Prostate gland (tissue), 2 donors: ENCODE results near the gene SMAD1. TPM values are rescaled to one million over a fixed set of nuclear protein-coding genes. Genes with fewer than 3 reads are reported as not detected.
"Not testable (repeated sequence)": the region's sequence is repeated elsewhere in the genome, so short reads cannot be mapped to it uniquely, and the experiment has no call there.

Source experiments
- DNase-seq: peaks from one replicate; pipeline ENCODE4 v3.0.0-alpha.2; 2019; ENCODE audit warnings: low spot score
- H3K27ac ChIP-seq, 2 donors: fragments of 200-600 bp; sonication (generic); 2 replicates each; pipeline ENCODE4 v1.5.1; 2017 to 2019
- H3K27me3 ChIP-seq: fragments of 200-600 bp; sonication (generic); replicated peaks from 2 replicates; pipeline ENCODE4 v1.5.1; 2019; ENCODE audit not compliant: insufficient read depth
- H3K36me3 ChIP-seq, 2 donors: fragments of 200-600 bp; sonication (generic); 1 replicate in 1 of 2; 2 replicates in 1 of 2; pipeline versions ENCODE4 v1.5.1 to v1.8.1; 2017 to 2019
- H3K4me1 ChIP-seq: fragments of 200-600 bp; sonication (generic); replicated peaks from 2 replicates; pipeline ENCODE4 v1.5.1; 2019
- H3K4me3 ChIP-seq, 2 donors: fragments of 200-600 bp; sonication (generic); 2 replicates each; pipeline ENCODE4 v1.5.1; 2017 to 2019
- H3K9me3 ChIP-seq: fragments of 200-600 bp; sonication (generic); 2 replicates; pipeline ENCODE4 v1.5.1; 2017
- POLR2A ChIP-seq: fragments of 450-650 bp; IDR thresholded peaks from one replicate; pipeline ENCODE4 v1.6.1; 2016; ENCODE audit warnings: antibody characterized with exemption, mild to moderate bottlenecking
- POLR2AphosphoS5 ChIP-seq: sonication (generic); formaldehyde crosslinking; IDR thresholded peaks from one replicate; pipeline ENCODE4 v1.6.1; 2017; ENCODE audit warnings: antibody characterized with exemption
- WGBS: methylation state at CpG from one replicate; pipeline ENCODE4 v1.1.5; 2018; 5-methylcytosine and 5-hydroxymethylcytosine counted together
- intact Hi-C: fragments of 100-400 bp; cut with DNase I; formaldehyde crosslinking; loops from one replicate; pipeline ENCODE4 v1.14.2; 2022
- total RNA-seq, 2 donors: library from RNA; depleted of rRNA; stranded (reverse); fragments of >200 nt; gene quantifications; one replicate each; pipeline ENCODE4 v1.1.0, GENCODE V29; 2016
- TF ChIP-seq, protein P1 (sequence below), 4 experiments: fragments of 200-600 bp in 2 of 4; fragments of 450-650 bp in 2 of 4; sonication (generic) in 2 of 4; IDR thresholded peaks; 1 replicate in 3 of 4; 2 replicates in 1 of 4; pipeline ENCODE4 v1.5.1; 2016 to 2019; ENCODE audit warnings: antibody characterized with exemption in 4 of 4, mild to moderate bottlenecking in 2 of 4, moderate library complexity in 2 of 4

SMAD1 gene
- total RNA-seq, 2 donors from 2014 or later, result 21.5 to 34.3 TPM

DNA sequence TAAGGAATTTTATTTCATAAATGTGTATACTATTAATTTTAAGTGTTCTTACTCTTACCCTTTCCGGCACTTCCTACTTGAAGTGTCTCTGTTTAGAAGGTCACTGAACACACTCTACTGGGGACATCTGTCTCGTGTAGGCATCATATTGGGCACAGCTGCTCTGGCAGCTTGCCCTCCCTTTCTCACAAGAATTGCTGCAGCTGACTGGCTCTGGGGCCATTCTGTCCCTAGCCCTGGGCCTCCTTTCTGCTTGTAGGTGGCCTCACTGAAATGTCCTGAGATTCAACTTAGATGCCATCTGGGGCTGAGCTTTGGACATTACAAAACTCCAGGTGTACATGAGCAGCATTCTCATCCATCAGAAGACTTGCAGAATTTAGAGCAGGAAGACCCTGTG is 49.6 kb downstream of the SMAD1 start:
- H3K27me3 ChIP-seq, result no peaks in the 10 kb centered on the region
- DNase-seq, result no peak
- H3K4me1 ChIP-seq, result no peaks in the 10 kb centered on the region
- WGBS, result 75% methylated on average over 2 of the region's 2 CpGs
- intact Hi-C loops, result no loop called here
- no peak overlapping the region for H3K27ac ChIP-seq
- H3K36me3 ChIP-seq, result no peaks in the 10 kb centered on the region
- TF ChIP-seq, protein P1, sequence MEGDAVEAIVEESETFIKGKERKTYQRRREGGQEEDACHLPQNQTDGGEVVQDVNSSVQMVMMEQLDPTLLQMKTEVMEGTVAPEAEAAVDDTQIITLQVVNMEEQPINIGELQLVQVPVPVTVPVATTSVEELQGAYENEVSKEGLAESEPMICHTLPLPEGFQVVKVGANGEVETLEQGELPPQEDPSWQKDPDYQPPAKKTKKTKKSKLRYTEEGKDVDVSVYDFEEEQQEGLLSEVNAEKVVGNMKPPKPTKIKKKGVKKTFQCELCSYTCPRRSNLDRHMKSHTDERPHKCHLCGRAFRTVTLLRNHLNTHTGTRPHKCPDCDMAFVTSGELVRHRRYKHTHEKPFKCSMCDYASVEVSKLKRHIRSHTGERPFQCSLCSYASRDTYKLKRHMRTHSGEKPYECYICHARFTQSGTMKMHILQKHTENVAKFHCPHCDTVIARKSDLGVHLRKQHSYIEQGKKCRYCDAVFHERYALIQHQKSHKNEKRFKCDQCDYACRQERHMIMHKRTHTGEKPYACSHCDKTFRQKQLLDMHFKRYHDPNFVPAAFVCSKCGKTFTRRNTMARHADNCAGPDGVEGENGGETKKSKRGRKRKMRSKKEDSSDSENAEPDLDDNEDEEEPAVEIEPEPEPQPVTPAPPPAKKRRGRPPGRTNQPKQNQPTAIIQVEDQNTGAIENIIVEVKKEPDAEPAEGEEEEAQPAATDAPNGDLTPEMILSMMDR (IDR thresholded peaks at IDR 0.05), result no peak
- TF ChIP-seq POLR2A (no peak), POLR2AphosphoS5 (no peak)
- no peaks in the 10 kb centered on the region for H3K9me3 ChIP-seq
- H3K4me3 ChIP-seq, result no peak overlapping the region

DNA sequence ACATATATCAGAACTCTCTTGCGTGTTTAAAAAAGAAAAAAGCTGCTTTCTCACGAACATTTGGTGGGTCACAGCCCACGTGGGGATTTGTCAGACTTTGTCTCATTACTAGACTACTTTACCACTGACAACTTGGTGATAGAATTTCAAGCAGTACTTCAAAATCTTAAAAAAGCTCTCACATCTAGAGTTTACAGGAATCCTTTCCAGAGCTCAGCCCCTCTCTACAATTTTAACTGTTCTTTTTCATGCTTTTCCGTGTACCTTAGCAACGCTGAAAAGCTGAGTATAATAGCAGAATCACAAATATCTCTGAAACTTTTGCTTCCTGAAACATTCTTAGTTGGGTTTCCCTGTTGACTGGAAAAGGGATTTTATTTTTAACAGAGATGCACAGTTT is 50.2 kb downstream of the SMAD1 start:
- Histone ChIP-seq H3K4me1 (no peaks in the 10 kb centered on the region), H3K4me3 (no peak overlapping the region), H3K27me3 (no peaks in the 10 kb centered on the region), H3K9me3 (no peaks in the 10 kb centered on the region), H3K36me3 (no peaks in the 10 kb centered on the region), H3K27ac (no peak overlapping the region)
- TF ChIP-seq POLR2AphosphoS5 (no peak), POLR2A (no peak)
- TF ChIP-seq, protein P1 (IDR thresholded peaks at IDR 0.05), result no peak
- WGBS, result 69% methylated on average over 5 of the region's 5 CpGs
- DNase-seq, result no peak
- intact Hi-C loops, result no loop called here

DNA sequence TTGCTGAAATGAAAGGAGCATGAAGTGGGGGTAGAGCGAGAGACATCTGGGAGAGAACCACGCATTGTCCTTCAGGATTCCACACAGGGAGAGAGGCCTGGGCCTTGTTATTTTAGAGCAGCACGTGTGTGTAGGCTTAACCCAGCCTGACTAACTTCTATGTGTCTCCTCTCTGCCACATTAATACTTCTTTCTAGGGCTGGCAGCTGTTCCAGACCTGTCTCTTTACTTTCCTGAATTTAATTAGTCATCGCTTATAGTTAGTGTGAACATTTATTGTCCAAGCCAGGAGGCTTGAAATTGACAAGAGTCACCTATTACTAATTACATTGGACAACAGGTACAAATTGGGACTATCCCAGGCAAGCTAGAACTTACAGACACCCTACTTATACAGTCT is 51.3 kb downstream of the SMAD1 start:
- WGBS, result 78% methylated on average over 4 of the region's 4 CpGs

DNA sequence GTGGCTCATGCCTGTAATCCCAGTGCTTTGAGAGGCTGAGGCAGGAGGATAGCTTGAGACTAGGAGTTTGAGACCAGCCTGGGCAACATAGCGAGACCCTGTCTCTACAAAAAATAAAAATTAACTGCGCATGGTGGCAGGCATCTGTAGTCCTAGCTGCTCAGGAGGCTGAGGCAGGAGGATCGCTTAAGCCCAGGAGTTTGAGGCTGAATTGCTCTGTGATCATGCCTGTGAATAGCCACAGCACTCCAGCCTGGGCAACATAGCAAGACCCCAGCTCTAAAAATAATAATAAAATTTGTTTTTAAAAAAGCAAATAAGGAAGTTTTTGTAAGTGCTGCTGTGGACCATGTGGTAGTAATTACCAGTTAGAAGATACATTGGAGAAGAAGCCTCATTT is 51.8 kb downstream of the SMAD1 start:
- H3K36me3 ChIP-seq, H3K4me1 ChIP-seq, H3K9me3 ChIP-seq, intact Hi-C loops, H3K27ac ChIP-seq, H3K27me3 ChIP-seq, DNase-seq, H3K4me3 ChIP-seq: not testable (repeated sequence)
- WGBS, result 98% methylated on average over 3 of the region's 3 CpGs

More for the DNA sequence above, 51.3 kb downstream of the SMAD1 start:
- no peak for DNase-seq
- no peaks in the 10 kb centered on the region for H3K9me3 ChIP-seq
- H3K4me1 ChIP-seq, result no peaks in the 10 kb centered on the region
- no peaks in the 10 kb centered on the region for H3K27me3 ChIP-seq
- no peak overlapping the region for H3K27ac ChIP-seq
- intact Hi-C loops, result no loop called here
- no peaks in the 10 kb centered on the region for H3K36me3 ChIP-seq
- H3K4me3 ChIP-seq, result no peak overlapping the region
- TF ChIP-seq POLR2A (no peak), POLR2AphosphoS5 (no peak)
- TF ChIP-seq, protein P1 (IDR thresholded peaks at IDR 0.05), result no peak

DNA sequence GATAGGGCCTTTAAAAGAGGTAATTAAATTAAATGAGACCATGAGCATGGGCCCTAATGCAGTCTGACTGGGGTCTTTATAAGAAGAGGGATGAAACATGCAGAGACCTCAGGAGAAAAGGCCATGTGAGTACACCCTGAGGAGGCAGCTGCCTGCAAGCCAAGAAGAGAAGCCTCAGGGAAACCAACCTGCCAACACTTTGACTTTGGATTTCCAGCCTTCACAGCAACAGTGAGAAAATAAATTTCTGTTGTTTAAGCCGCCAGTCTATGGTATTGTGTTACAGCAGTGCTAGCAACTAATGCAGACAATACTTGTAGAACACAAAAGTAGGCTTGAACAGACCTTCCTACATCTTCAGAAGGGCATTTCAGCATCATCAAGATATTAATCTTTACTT is 52.3 kb downstream of the SMAD1 start:
- H3K9me3 ChIP-seq, result no peaks in the 10 kb centered on the region
- H3K4me1 ChIP-seq, result no peaks in the 10 kb centered on the region
- intact Hi-C loops, result no loop called here

More for the DNA sequence above, 52.3 kb downstream of the SMAD1 start:
- no peak for DNase-seq
- no peak overlapping the region for H3K27ac ChIP-seq
- no peaks in the 10 kb centered on the region for H3K36me3 ChIP-seq
- TF ChIP-seq POLR2AphosphoS5 (no peak), POLR2A (no peak)
- TF ChIP-seq, protein P1 (IDR thresholded peaks at IDR 0.05), result no peak
- H3K4me3 ChIP-seq, result no peak overlapping the region
- WGBS, result 91% methylated on average over 1 of the region's 1 CpG
- no peaks in the 10 kb centered on the region for H3K27me3 ChIP-seq
